Measurements from ENCODE around the gene CEL.
"Not testable (repeated sequence)": the region's sequence is repeated elsewhere in the genome, so short reads cannot be mapped to it uniquely, and the experiment has no call there.

Gene CEL

GRCh38 chr9:133061764-133062145, at the start of gene CEL:
TSS of gene CEL (plus strand) at chr9:133061981. CDS start at chr9:133062003, 22 bp downstream.
- not testable (repeated sequence) for FAIRE-seq

- no peak for FAIRE-seq
These were observed 47.1 kb upstream of the CEL start for GRCh38 chr9:133014696-133015095.

- FAIRE-seq, result no peak
These were observed 38.5 kb upstream of the CEL start for GRCh38 chr9:133023117-133023890.

GRCh38 chr9:133026426-133026825, 35.4 kb upstream of the CEL start:
- no peak for FAIRE-seq

GRCh38 chr9:133027134-133027533, 34.6 kb upstream of the CEL start:
- FAIRE-seq, result no peak

GRCh38 chr9:133028221-133028620, 33.6 kb upstream of the CEL start:
- FAIRE-seq, result no peak

GRCh38 chr9:133029994-133030316, 31.8 kb upstream of the CEL start:
- no peak for FAIRE-seq

- FAIRE-seq, result peak; percentile 78
These were observed 31.3 kb upstream of the CEL start, which contains the start of gene GTF3C5 for GRCh38 chr9:133030317-133031129. TSS of gene GTF3C5 (plus strand) at chr9:133030997. CDS start at chr9:133031012, 15 bp downstream.

GRCh38 chr9:133031130-133031422, 30.7 kb upstream of the CEL start:
- no peak for FAIRE-seq

- no peak for FAIRE-seq
These were observed 30.3 kb upstream of the CEL start for GRCh38 chr9:133031496-133031911.

GRCh38 chr9:133032171-133032570, 29.6 kb upstream of the CEL start:
- no peak for FAIRE-seq

- no peak for FAIRE-seq
These were observed 26.1 kb upstream of the CEL start for GRCh38 chr9:133035669-133036068.

GRCh38 chr9:133037775-133038515, 23.8 kb upstream of the CEL start:
- FAIRE-seq, result no peak

GRCh38 chr9:133040892-133041479, 20.8 kb upstream of the CEL start:
- FAIRE-seq, result not testable (repeated sequence)

- no peak for FAIRE-seq
These were observed 19.8 kb upstream of the CEL start for GRCh38 chr9:133041958-133042357.

- no peak for FAIRE-seq
These were observed 19.1 kb upstream of the CEL start for GRCh38 chr9:133042676-133043075.

GRCh38 chr9:133043449-133044035, 18.2 kb upstream of the CEL start:
- FAIRE-seq, result no peak

GRCh38 chr9:133044125-133044524, 17.7 kb upstream of the CEL start:
- FAIRE-seq, result no peak

- no peak for FAIRE-seq
These were observed 17.1 kb upstream of the CEL start for GRCh38 chr9:133044661-133045060.

GRCh38 chr9:133045132-133045531, 16.6 kb upstream of the CEL start:
- no peak for FAIRE-seq

- no peak for FAIRE-seq
These were observed 15.4 kb upstream of the CEL start for GRCh38 chr9:133046196-133046899.

GRCh38 chr9:133046900-133047295, 14.9 kb upstream of the CEL start:
- FAIRE-seq, result no peak

All from colon (tissue), 2 donors.